Pancreas (tissue), 10 donors: ENCODE results near the gene CLIP2. TPM values are rescaled to one million over a fixed set of nuclear protein-coding genes. Genes with fewer than 3 reads are reported as not detected.
A peak's percentile ranks its signal among the peaks of the same experiment; 100 is the strongest.

Experiments used
- ATAC-seq, 4 donors: fragments of 200-7000 bp; cut with Tn5 transposase; one replicate each; pipeline versions ENCODE4 v1.8.0 to v1.9.1; 2020; ENCODE audit warnings: mild to moderate bottlenecking in 4 of 4, moderate library complexity in 4 of 4
- DNase-seq, 6 donors: peaks; one replicate each; pipeline ENCODE4 v3.0.0-alpha.2; 2020
- FAIRE-seq: peaks from 2 replicates; lab custom pipeline; 2012; peaks lifted over from hg19 to GRCh38; lab: Jason Lieb, UNC
- H3K27ac ChIP-seq, 4 donors: fragments of 200-600 bp; sonication (generic); 1 replicate in 3 of 4; 2 replicates in 1 of 4; pipeline versions ENCODE4 v1.5.0 to v1.8.0; 2020
- H3K27me3 ChIP-seq, 4 donors: fragments of 200-600 bp; one replicate each; pipeline ENCODE4 v1.8.0; 2021
- H3K36me3 ChIP-seq, 3 donors: fragments of 200-600 bp; sonication (generic) in 1 of 3; one replicate each; pipeline versions ENCODE4 v1.5.0 to v1.8.0; 2020 to 2021
- H3K4me1 ChIP-seq, 3 donors: fragments of 200-600 bp; one replicate each; pipeline ENCODE4 v1.8.0; 2021
- H3K4me3 ChIP-seq, 4 donors: fragments of 200-600 bp; sonication (generic) in 2 of 4; one replicate each; pipeline versions ENCODE4 v1.5.0 to v1.8.0; 2020 to 2021
- H3K9me3 ChIP-seq, 4 donors: fragments of 200-600 bp; one replicate each; pipeline ENCODE4 v1.8.0; 2021
- CTCF ChIP-seq, 4 donors: fragments of 200-600 bp; sonication (generic) in 3 of 4; IDR thresholded peaks; one replicate each; pipeline versions ENCODE4 v1.5.0 to v1.8.0; 2021; ENCODE audit warnings: antibody characterized with exemption in 4 of 4
- WGBS, 2 donors: extraction: QIAGEN DNeasy Blood & Tissue Kit; methylation state at CpG; one replicate each; pipeline ENCODE4 v1.1.7; 2013; 5-methylcytosine and 5-hydroxymethylcytosine counted together
- intact Hi-C, 3 donors: fragments of 100-400 bp; cut with DNase I; formaldehyde crosslinking; loops; one replicate each; pipeline versions ENCODE4 v1.11.1 to v1.14.2; 2022
- polyA plus RNA-seq, 2 donors: library from polyadenylated mRNA; stranded (reverse); fragments of 200-250 nt; gene quantifications; one replicate each; pipeline ENCODE4 v1.2.3, GENCODE V29; 2013
- total RNA-seq, 6 donors: library from RNA; stranded (reverse); fragmentation: NEBNext Ultra II Directional in 4 of 6; extraction: Animal tissue kit (Norgen Biotek cat#: 25700) in 4 of 6; gene quantifications; one replicate each; pipeline versions ENCODE4 v1.2.1 to v1.2.4, GENCODE V29; 2021 to 2023
- donor health status: healthy with polysubstance abuse.
- donor health status: DM: no; HTN: no; CAD: no; lungs with moderate emphysema.
- donor health status: DM: no; HTN: no; CAD: no.
- donor health status: control.
- donor health status: control.
- donor health status: Bipolar disorder and iron deficiency.
- donor health status: DM: yes; HTN: yes; CAD: no.
- donor health status: DM: no; HTN: no; CAD: no.
- donor health status: DM: no; HTN: no; CAD: no.
- donor health status: DM: yes; HTN: yes; CAD: no.

CLIP2 gene
- total and polyA plus RNA-seq, 8 donors = 8.5 to 30.6 (median 20.8) TPM

- FAIRE-seq = no peak
- 60 to 61% methylated on average over 21 of the region's 21 CpGs for WGBS, 2 donors
- H3K27ac ChIP-seq = no peak overlapping the region
- H3K4me3 ChIP-seq = no peak overlapping the region
- no peaks in the 10 kb centered on the region for H3K9me3 ChIP-seq
- intact Hi-C loops = no loop called here
- no peak for ATAC-seq
- no peak for TF ChIP-seq CTCF (IDR thresholded peaks at IDR 0.05)
- no peaks in the 10 kb centered on the region for H3K36me3 ChIP-seq
- no peaks in the 10 kb centered on the region for H3K4me1 ChIP-seq
- no peak for DNase-seq
- H3K27me3 ChIP-seq = no peaks in the 10 kb centered on the region
Measured at GRCh38 chr7:74263399-74264120, 25.6 kb upstream of the CLIP2 start.

GRCh38 chr7:74266191-74266963 is 22.8 kb upstream of the CLIP2 start:
- H3K27me3 ChIP-seq = no peaks in the 10 kb centered on the region
- intact Hi-C loops = no loop called here
- H3K36me3 ChIP-seq = no peaks in the 10 kb centered on the region
- no peak overlapping the region for H3K4me3 ChIP-seq
- FAIRE-seq (no peak), ATAC-seq (no peak), DNase-seq (no peak)
- H3K4me1 ChIP-seq = no peaks in the 10 kb centered on the region
- H3K9me3 ChIP-seq = no peaks in the 10 kb centered on the region
- no peak overlapping the region for H3K27ac ChIP-seq
- TF ChIP-seq CTCF (IDR thresholded peaks at IDR 0.05) = no peak
- WGBS, 2 donors = 77 to 82% methylated on average over 7 of the region's 7 CpGs

GRCh38 chr7:74267756-74268565 is 21.2 kb upstream of the CLIP2 start:
- DNase-seq = no peak
- H3K36me3 ChIP-seq = no peaks in the 10 kb centered on the region
- H3K4me3 ChIP-seq = no peak overlapping the region
- TF ChIP-seq CTCF (IDR thresholded peaks at IDR 0.05) = no peak
- H3K4me1 ChIP-seq = no peaks in the 10 kb centered on the region
- intact Hi-C loops = no loop called here
- no peak for ATAC-seq
- H3K9me3 ChIP-seq = no peaks in the 10 kb centered on the region
- WGBS, 2 donors = 79% methylated on average over 13 of the region's 13 CpGs
- FAIRE-seq = no peak
- H3K27ac ChIP-seq = no peak overlapping the region
- no peaks in the 10 kb centered on the region for H3K27me3 ChIP-seq

- FAIRE-seq (no peak), ATAC-seq (peak; percentile 86 to 93 (median 88))
Measured at GRCh38 chr7:74269757-74270277, 19.4 kb upstream of the CLIP2 start.

More at GRCh38 chr7:74269757-74270277, 19.4 kb upstream of the CLIP2 start:
- 0% methylated on average over 17 of the region's 17 CpGs for WGBS, 2 donors
- H3K36me3 ChIP-seq = no peaks in the 10 kb centered on the region
- intact Hi-C loops = no loop called here
- no peaks in the 10 kb centered on the region for H3K9me3 ChIP-seq
- DNase-seq = peak; percentile 69 to 82 (median 76)
- H3K27ac ChIP-seq = peak overlapping the region in 3 of 4 donors; percentile 39 to 75 (median 62)
- H3K4me3 ChIP-seq = peak overlapping the region; percentile 16 to 58 (median 37)
- H3K27me3 ChIP-seq = no peaks in the 10 kb centered on the region
- H3K4me1 ChIP-seq = no peaks in the 10 kb centered on the region
- no peak for TF ChIP-seq CTCF (IDR thresholded peaks at IDR 0.05)
